Mesendoderm (in vitro differentiated cells): ENCODE data around the gene TTC34.

Experiments
- DNase-seq: peaks from one replicate; pipeline ENCODE4 v3.0.0; 2013
- H2AK5ac ChIP-seq: 2 replicates; pipeline ENCODE4 v1.6.1; 2013; ENCODE audit warnings: low read length, inconsistent platforms
- H2BK120ac ChIP-seq: 2 replicates; pipeline ENCODE4 v1.6.1; 2013; ENCODE audit warnings: low read depth, mild to moderate bottlenecking, low read length, moderate library complexity, mixed read lengths
- H2BK15ac ChIP-seq: replicated peaks from 2 replicates; pipeline ENCODE4 v1.6.1; 2013; ENCODE audit warnings: low read depth, mild to moderate bottlenecking, moderate library complexity
- H2BK5ac ChIP-seq: 2 replicates; pipeline ENCODE4 v1.6.1; 2013; ENCODE audit warnings: low read length, inconsistent platforms
- H3K18ac ChIP-seq: 2 replicates; pipeline ENCODE4 v1.6.1; 2013; ENCODE audit warnings: mild to moderate bottlenecking, low read length, mixed read lengths
- H3K23ac ChIP-seq: one replicate; pipeline ENCODE4 v1.6.1; 2013; ENCODE audit warnings: low read length
- H3K27ac ChIP-seq: 2 replicates; pipeline ENCODE4 v1.5.1; 2013; ENCODE audit warnings: low read depth, mild to moderate bottlenecking, inconsistent platforms, low read length, moderate library complexity
- H3K27me3 ChIP-seq: 2 replicates; pipeline ENCODE4 v1.6.1; 2013; ENCODE audit warnings: low read length, control low read depth, mild to moderate bottlenecking, inconsistent platforms; ENCODE audit not compliant: insufficient read depth, poor library complexity
- H3K36me3 ChIP-seq: 2 replicates; pipeline ENCODE4 v1.6.1; 2013; ENCODE audit warnings: low read length, inconsistent platforms; ENCODE audit not compliant: control insufficient read depth, insufficient read depth
- H3K4ac ChIP-seq: one replicate; pipeline ENCODE4 v1.6.1; 2013; ENCODE audit warnings: low read depth, mild to moderate bottlenecking, low read length, moderate library complexity
- H3K4me1 ChIP-seq: 2 replicates; pipeline ENCODE4 v1.6.1; 2013; ENCODE audit warnings: low read depth, low read length, inconsistent platforms; ENCODE audit not compliant: control insufficient read depth
- H3K4me2 ChIP-seq: 2 replicates; pipeline ENCODE4 v1.6.1; 2013; ENCODE audit warnings: low read length
- H3K4me3 ChIP-seq: 2 replicates; pipeline ENCODE4 v1.5.1; 2013; ENCODE audit warnings: mild to moderate bottlenecking, low read length
- H3K56ac ChIP-seq: one replicate; pipeline ENCODE4 v1.6.1; 2013; ENCODE audit warnings: low read length
- H3K79me1 ChIP-seq: 2 replicates; pipeline ENCODE4 v1.6.1; 2013; ENCODE audit warnings: low read length, inconsistent platforms
- H3K79me2 ChIP-seq: 2 replicates; pipeline ENCODE4 v1.6.1; 2013; ENCODE audit warnings: mild to moderate bottlenecking, low read length; ENCODE audit not compliant: control insufficient read depth, insufficient read depth
- H3K9ac ChIP-seq: 2 replicates; pipeline ENCODE4 v1.6.1; 2013; ENCODE audit warnings: low read length, inconsistent platforms
- H4K5ac ChIP-seq: one replicate; pipeline ENCODE4 v1.6.1; 2013; ENCODE audit warnings: low read length
- H4K8ac ChIP-seq: one replicate; pipeline ENCODE4 v1.6.1; 2013; ENCODE audit warnings: low read depth, mild to moderate bottlenecking, control low read depth, low read length, moderate library complexity
- WGBS: extraction: QIAGEN DNeasy Blood & Tissue Kit; methylation state at CpG from one replicate; pipeline ENCODE4 v1.1.7; 2013; ENCODE audit warnings: low lambda C conversion rate, missing lambda C conversion rate; ENCODE audit not compliant: insufficient coverage; ENCODE audit errors: extremely low coverage; 5-methylcytosine and 5-hydroxymethylcytosine counted together

The TTC34 gene

GRCh38 chr1:2826316-2826715 is 24.8 kb upstream of the TTC34 start:
- H3K79me1 ChIP-seq, result no peaks in the 10 kb centered on the region
- no peak overlapping the region for H3K9ac ChIP-seq
- H3K36me3 ChIP-seq, result no peaks in the 10 kb centered on the region
- H3K4me1 ChIP-seq, result no peaks in the 10 kb centered on the region
- no peaks in the 10 kb centered on the region for H3K79me2 ChIP-seq
- H3K23ac ChIP-seq, result no peak overlapping the region
- H2BK5ac ChIP-seq, result no peak overlapping the region
- H4K8ac ChIP-seq, result no peak overlapping the region
- H4K5ac ChIP-seq, result no peak overlapping the region
- no peak overlapping the region for H3K4me3 ChIP-seq
- no peak overlapping the region for H3K18ac ChIP-seq
- H2BK120ac ChIP-seq, result no peak overlapping the region
- no CpG with 5 or more reads among the region's 15 CpGs for WGBS
- H3K56ac ChIP-seq, result no peak overlapping the region
- no peak overlapping the region for H3K4ac ChIP-seq
- H3K4me2 ChIP-seq, result no peak overlapping the region
- no peaks in the 10 kb centered on the region for H3K27me3 ChIP-seq
- DNase-seq, result no peak
- H3K27ac ChIP-seq, result no peak overlapping the region
- no peak overlapping the region for H2AK5ac ChIP-seq
- no peak overlapping the region for H2BK15ac ChIP-seq

- no peak overlapping the region for H3K23ac ChIP-seq
- no peak overlapping the region for H3K56ac ChIP-seq
- H3K79me2 ChIP-seq, result no peaks in the 10 kb centered on the region
- H3K36me3 ChIP-seq, result no peaks in the 10 kb centered on the region
- DNase-seq, result no peak
- H3K27ac ChIP-seq, result no peak overlapping the region
- no peaks in the 10 kb centered on the region for H3K27me3 ChIP-seq
- H3K4me2 ChIP-seq, result no peak overlapping the region
- H4K8ac ChIP-seq, result no peak overlapping the region
- H4K5ac ChIP-seq, result no peak overlapping the region
- no peak overlapping the region for H3K9ac ChIP-seq
- no peak overlapping the region for H3K4me3 ChIP-seq
- WGBS, result no CpG with 5 or more reads among the region's 18 CpGs
- no peak overlapping the region for H2BK15ac ChIP-seq
- H2AK5ac ChIP-seq, result no peak overlapping the region
- H2BK5ac ChIP-seq, result no peak overlapping the region
- H3K4ac ChIP-seq, result no peak overlapping the region
- no peaks in the 10 kb centered on the region for H3K4me1 ChIP-seq
- no peak overlapping the region for H3K18ac ChIP-seq
- H2BK120ac ChIP-seq, result no peak overlapping the region
- H3K79me1 ChIP-seq, result no peaks in the 10 kb centered on the region
These were observed 24.1 kb upstream of the TTC34 start for GRCh38 chr1:2825487-2826189.

- Histone ChIP-seq H3K27ac (no peak overlapping the region), H2BK15ac (no peak overlapping the region), H3K4ac (no peak overlapping the region), H3K4me3 (no peak overlapping the region), H3K27me3 (no peaks in the 10 kb centered on the region), H3K4me2 (no peak overlapping the region), H3K9ac (no peak overlapping the region), H2AK5ac (no peak overlapping the region), H4K5ac (no peak overlapping the region), H3K18ac (no peak overlapping the region), H2BK5ac (no peak overlapping the region), H2BK120ac (no peak overlapping the region), H3K79me2 (no peaks in the 10 kb centered on the region), H4K8ac (no peak overlapping the region), H3K4me1 (no peaks in the 10 kb centered on the region), H3K36me3 (no peaks in the 10 kb centered on the region), H3K79me1 (no peaks in the 10 kb centered on the region), H3K23ac (no peak overlapping the region), H3K56ac (no peak overlapping the region)
- DNase-seq, result no peak
These were observed 23.5 kb upstream of the TTC34 start for GRCh38 chr1:2824999-2825398.

GRCh38 chr1:2823921-2824610 is 22.6 kb upstream of the TTC34 start:
- no peak overlapping the region for H4K5ac ChIP-seq
- H2BK5ac ChIP-seq, result no peak overlapping the region
- H4K8ac ChIP-seq, result no peak overlapping the region
- no peak overlapping the region for H3K4me2 ChIP-seq
- no peaks in the 10 kb centered on the region for H3K4me1 ChIP-seq
- no peak overlapping the region for H2BK15ac ChIP-seq
- no peak overlapping the region for H3K18ac ChIP-seq
- H3K23ac ChIP-seq, result no peak overlapping the region
- no peak overlapping the region for H2BK120ac ChIP-seq
- no CpG with 5 or more reads among the region's 22 CpGs for WGBS
- no peaks in the 10 kb centered on the region for H3K79me1 ChIP-seq
- H3K4me3 ChIP-seq, result no peak overlapping the region
- no peaks in the 10 kb centered on the region for H3K27me3 ChIP-seq
- H2AK5ac ChIP-seq, result no peak overlapping the region
- H3K79me2 ChIP-seq, result no peaks in the 10 kb centered on the region
- H3K27ac ChIP-seq, result no peak overlapping the region
- H3K36me3 ChIP-seq, result no peaks in the 10 kb centered on the region
- no peak overlapping the region for H3K9ac ChIP-seq
- no peak overlapping the region for H3K4ac ChIP-seq
- no peak for DNase-seq
- no peak overlapping the region for H3K56ac ChIP-seq

DNA sequence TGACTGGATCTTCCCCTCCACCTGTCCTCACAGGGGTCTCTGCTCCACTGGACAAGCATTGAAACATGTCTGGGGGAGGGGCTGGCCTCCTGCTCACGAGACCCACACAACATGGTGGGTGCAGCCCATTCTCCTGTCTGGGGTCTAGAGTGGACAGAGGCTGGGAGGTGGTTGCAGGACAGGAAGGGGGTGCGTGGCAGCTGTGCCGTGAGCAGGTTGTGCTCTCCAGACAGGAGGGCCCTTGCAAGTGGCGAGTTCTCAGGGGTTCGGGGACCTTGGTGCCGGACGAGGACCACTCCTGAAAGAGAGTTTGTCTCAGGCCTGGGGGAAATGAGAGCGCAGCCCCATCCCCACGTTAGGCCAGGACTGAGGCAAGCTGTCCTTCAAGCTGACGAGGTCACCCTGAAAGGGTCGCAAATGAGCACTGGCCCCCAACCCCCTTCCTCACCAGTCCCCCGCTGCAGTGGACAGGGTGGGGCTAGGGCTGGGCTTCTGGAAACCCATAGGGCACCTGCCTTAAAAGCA is 21.2 kb upstream of the TTC34 start:
- Histone ChIP-seq H3K4ac (no peak overlapping the region), H3K4me2 (no peak overlapping the region), H2BK5ac (no peak overlapping the region), H3K27me3 (no peaks in the 10 kb centered on the region), H4K5ac (no peak overlapping the region), H3K27ac (no peak overlapping the region), H2BK120ac (no peak overlapping the region), H3K23ac (no peak overlapping the region), H2BK15ac (no peak overlapping the region), H3K36me3 (no peaks in the 10 kb centered on the region), H4K8ac (no peak overlapping the region), H3K79me1 (no peaks in the 10 kb centered on the region), H3K79me2 (no peaks in the 10 kb centered on the region), H3K18ac (no peak overlapping the region), H3K9ac (no peak overlapping the region), H2AK5ac (no peak overlapping the region), H3K56ac (no peak overlapping the region), H3K4me1 (no peaks in the 10 kb centered on the region), H3K4me3 (no peak overlapping the region)
- no peak for DNase-seq
- no CpG with 5 or more reads among the region's 12 CpGs for WGBS
